ENCODE results near the gene LAMA1.

Gene LAMA1

GRCh38 chr18:6891788-6892187, 225.8 kb downstream of the LAMA1 start:
- H3K36me3 ChIP-seq (ENCODE audit: insufficient read depth, low read length), result peaks cover 7% of the 10 kb centered on the region
- no peak overlapping the region for H2AFZ ChIP-seq (ENCODE audit: low read depth, low read length)
- H3K27me3 ChIP-seq (ENCODE audit: insufficient read depth, low read length), result no peaks in the 10 kb centered on the region
- H3K4me3 ChIP-seq (ENCODE audit: low read length), result no peak overlapping the region
- H3K9me3 ChIP-seq (ENCODE audit: low read length), result no peaks in the 10 kb centered on the region
- H3K4me1 ChIP-seq (ENCODE audit: insufficient read depth, low read length), result peaks cover 5% of the 10 kb centered on the region

All from neuron (in vitro differentiated cells).